Fibroblast of mammary gland (primary cell): ENCODE data around the gene GGACT.

Source experiments
- DNase-seq: peaks from one replicate; pipeline ENCODE4 v3.0.0-alpha.2; 2010; ENCODE audit warnings: low read depth
- H3K4me3 ChIP-seq: 2 replicates; pipeline ENCODE4 v1.5.1; 2011; ENCODE audit warnings: low read depth, mild to moderate bottlenecking, low read length, moderate library complexity; ENCODE audit not compliant: control insufficient read depth
- CTCF ChIP-seq: conservative IDR thresholded peaks from 2 replicates; pipeline ENCODE4 v1.5.1; 2011; ENCODE audit warnings: low read depth, low read length, inconsistent platforms; ENCODE audit not compliant: control insufficient read depth, insufficient read depth

Gene GGACT

GRCh38 chr13:100601716-100602115, 13.1 kb upstream of the GGACT start:
- no peak for TF ChIP-seq CTCF
- H3K4me3 ChIP-seq = no peak overlapping the region
- DNase-seq = no peak

GRCh38 chr13:100600915-100601314, 12.3 kb upstream of the GGACT start:
- no peak for TF ChIP-seq CTCF
- DNase-seq = no peak
- no peak overlapping the region for H3K4me3 ChIP-seq

- H3K4me3 ChIP-seq = no peak overlapping the region
- DNase-seq = no peak
- no peak for TF ChIP-seq CTCF
Observed at GRCh38 chr13:100600461-100600860, 11.9 kb upstream of the GGACT start.

GRCh38 chr13:100597253-100597652, 8.7 kb upstream of the GGACT start:
- no peak overlapping the region for H3K4me3 ChIP-seq
- DNase-seq = peak; percentile 32
- TF ChIP-seq CTCF = no peak

- DNase-seq = no peak
- no peak for TF ChIP-seq CTCF
- no peak overlapping the region for H3K4me3 ChIP-seq
Observed at GRCh38 chr13:100596516-100596915, 7.9 kb upstream of the GGACT start.

- TF ChIP-seq CTCF = no peak
- H3K4me3 ChIP-seq = no peak overlapping the region
- DNase-seq = no peak
Observed at GRCh38 chr13:100594731-100595130, 6.1 kb upstream of the GGACT start.

- H3K4me3 ChIP-seq = no peak overlapping the region
- no peak for TF ChIP-seq CTCF
- DNase-seq = no peak
Observed at GRCh38 chr13:100594255-100594654, 5.7 kb upstream of the GGACT start.
